HPDE6-E6E7 (cell line): ENCODE measurements around the gene KCNJ6.

ENCODE experiments used
- DNase-seq: peaks from one replicate; pipeline ENCODE4 v3.0.0; 2011; ENCODE audit warnings: missing footprints; ENCODE audit errors: extremely low spot score

Gene KCNJ6

DNA sequence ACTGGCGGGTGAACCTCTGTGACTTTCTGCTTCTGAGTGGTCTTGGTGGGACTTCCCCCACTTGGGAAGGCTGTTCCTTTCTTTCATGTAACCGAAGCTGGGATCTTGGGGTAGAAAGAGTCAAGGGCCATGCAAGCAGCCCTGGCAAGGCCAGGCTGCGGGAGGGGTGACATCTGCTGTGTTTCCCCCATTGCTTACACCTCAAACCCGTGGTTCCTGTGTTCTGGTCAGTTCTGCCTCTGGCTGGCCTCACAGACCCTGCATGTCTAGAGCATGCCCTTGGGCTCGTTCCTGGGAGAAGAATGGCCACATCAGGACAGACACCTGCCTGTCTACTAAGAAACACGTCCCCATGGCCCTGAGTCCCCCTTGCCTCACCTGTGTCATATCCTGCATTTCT, 341.9 kb downstream of the KCNJ6 start:
- DNase-seq, result no peak

DNA sequence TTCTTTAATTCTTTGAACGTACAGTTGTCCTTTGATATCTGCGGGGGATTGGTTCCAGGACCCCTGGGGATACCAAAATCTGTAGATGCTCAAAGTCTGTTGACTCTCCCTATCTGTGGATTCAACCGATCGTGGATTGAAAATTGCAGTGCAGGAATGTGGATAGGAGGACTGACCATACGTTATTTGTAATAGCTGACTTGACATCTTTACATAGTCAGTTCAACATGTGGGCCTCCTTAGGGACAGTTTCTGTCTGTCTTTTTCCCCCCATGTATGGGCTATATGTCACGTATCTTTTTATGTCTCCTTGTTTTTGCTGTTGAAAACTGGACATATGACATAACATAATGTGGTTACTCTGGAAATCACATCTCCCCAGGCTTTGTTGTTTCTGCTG, 344.8 kb downstream of the KCNJ6 start:
- DNase-seq, result no peak

- DNase-seq, result no peak
Observed at GRCh38 chr21:37568916-37569315, 347.3 kb downstream of the KCNJ6 start.

- DNase-seq, result no peak
Observed at GRCh38 chr21:37568415-37568814, 347.8 kb downstream of the KCNJ6 start.

- DNase-seq, result no peak
Observed at GRCh38 chr21:37566790-37567615, 349.3 kb downstream of the KCNJ6 start.

- DNase-seq, result no peak
Observed at GRCh38 chr21:37565530-37566223, 350.6 kb downstream of the KCNJ6 start.

GRCh38 chr21:37564924-37565529, 351.2 kb downstream of the KCNJ6 start:
- DNase-seq, result no peak

DNA sequence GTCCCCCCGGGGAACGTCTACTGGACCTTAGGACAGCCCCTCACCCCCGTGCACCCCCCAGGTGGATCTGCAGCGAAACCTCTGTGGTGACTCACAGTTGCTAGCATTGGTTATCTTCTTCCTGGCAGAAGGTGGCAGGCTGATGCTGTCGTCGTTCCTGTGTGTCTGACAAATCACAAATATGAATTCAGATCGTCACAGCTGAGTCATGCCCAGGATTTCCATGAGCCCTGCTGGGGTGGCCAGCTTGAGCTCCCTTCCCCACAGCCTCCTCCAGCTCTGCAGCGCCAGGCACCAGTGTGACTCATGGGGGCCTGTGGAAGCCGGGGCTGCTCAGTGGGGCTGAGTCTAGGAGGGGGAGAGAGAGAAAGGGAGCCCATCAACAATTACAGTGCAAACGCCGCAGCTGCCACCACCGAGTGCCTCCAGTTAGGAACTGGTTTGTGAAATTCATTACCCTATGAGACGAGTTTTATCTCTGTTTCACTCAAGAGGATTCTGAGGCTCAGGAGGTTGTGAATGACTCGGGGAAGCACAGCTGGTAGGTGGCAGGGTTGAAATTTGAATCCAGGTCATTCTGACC, 351.8 kb downstream of the KCNJ6 start:
- peak; percentile 90 for DNase-seq

DNA sequence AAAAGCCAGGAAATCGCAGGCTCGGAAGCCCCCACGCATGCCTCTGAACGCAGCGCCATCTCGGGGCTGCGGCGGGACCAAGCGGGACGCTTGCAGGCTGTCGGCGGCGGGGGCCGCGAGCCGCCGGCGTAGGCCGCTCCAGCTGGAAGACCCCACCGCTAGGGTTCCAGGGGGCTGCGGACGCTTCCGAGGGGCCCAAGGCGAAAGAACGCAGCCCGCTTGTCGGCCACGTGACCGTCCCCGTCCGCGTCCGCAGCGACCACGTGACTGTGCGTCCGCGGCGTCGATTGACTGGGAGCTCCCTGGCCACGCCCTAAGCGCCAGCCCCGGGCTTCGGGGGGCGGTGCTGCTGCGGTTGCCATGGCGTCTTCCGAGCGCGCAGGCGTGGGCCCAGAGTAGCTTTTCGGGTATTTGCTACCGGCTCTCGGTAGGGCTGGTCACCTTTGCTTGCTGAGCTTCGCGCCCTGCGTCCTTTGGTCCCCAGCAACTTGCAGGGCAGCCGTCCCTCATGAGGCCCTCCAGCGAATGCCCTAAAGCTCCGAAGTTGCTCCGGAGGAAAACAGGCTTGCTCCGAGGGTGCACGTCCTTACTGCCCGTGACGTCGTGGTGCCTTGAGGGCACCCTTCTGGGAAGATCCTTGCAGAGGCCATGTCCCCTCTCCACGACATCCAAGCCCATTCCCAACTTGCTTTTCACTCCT, 352.5 kb downstream of the KCNJ6 start:
- peak; percentile 91 for DNase-seq

- DNase-seq, result peak; percentile 26
Observed at GRCh38 chr21:37562920-37563640, 353.2 kb downstream of the KCNJ6 start.

GRCh38 chr21:37561941-37562919, 354.0 kb downstream of the KCNJ6 start:
- DNase-seq, result no peak

DNA sequence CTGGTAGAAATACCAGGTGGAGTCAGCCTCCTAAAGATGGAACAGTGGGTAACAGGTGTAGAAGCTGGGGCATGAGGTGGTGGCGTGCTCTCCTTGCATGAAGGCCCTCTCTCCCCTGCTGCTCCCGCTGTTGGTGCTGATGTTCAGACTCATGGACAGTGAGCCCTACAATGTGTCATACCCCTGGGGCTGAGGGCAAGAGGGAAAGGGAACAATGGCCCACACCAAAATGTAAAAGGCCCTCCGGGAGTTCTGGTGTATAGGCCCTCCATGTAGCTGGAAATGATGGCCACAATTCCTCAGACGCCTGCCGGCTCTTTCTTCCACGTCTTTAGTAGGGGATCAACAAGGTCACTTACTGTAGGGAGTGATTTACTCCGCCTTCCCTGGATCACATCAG, 354.8 kb downstream of the KCNJ6 start:
- DNase-seq, result no peak

- no peak for DNase-seq
Observed at GRCh38 chr21:37560385-37560784, 355.9 kb downstream of the KCNJ6 start.

DNA sequence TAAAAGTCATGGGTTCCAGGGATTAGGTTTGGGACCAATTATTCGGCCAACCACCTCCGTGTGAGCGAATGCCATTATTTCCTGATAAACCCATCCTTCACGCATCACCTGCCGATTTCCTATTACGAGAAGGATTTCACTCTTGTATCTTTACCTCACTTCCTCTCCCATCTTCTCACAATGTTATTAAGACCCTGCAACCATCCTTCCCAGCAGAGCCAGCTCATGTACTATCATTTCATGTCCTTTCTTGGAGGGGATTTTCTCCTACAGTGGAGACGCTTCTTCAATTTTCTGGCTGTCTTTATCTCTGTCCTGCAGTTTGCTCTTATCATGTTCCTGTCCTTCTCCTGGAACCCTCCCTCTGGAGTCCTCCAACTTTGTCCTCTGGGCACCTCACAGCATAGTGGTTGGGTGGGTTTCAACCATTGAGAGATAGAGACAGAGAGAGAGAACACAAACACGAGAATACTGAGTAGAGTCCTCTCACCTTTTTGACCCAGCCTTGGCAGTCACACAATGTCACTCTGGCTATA, 357.5 kb downstream of the KCNJ6 start:
- no peak for DNase-seq
